K562 (cell line): ENCODE measurements around the gene SAFB. TPM values are rescaled to one million over a fixed set of nuclear protein-coding genes. Genes with fewer than 3 reads are reported as not detected.
A peak's percentile ranks its signal among the peaks of the same experiment; 100 is the strongest.

Experiments
- ATAC-seq: fragments of 200-7000 bp; cut with Tn5 transposase; 3 replicates; pipeline ENCODE4 v1.9.1; 2020; ENCODE audit warnings: moderate library complexity
- BruUV-seq: library from RNA; stranded (reverse); fragments of 400-500 nt; replicated peaks from 2 replicates; lab custom pipeline; 2021; lab: Mats Ljungman, UMichigan
- CTCF ChIA-PET: fragments of 300-600 bp; formaldehyde crosslinking; extraction: SDS; loops from one replicate; lab custom pipeline; 2021; ENCODE audit warnings: low intra/inter-chr PET ratio; lab: Yijun Ruan, JAX
- POLR2A ChIA-PET: fragments of 300-600, 350-650 bp; sonication (Branson Sonifier 250); formaldehyde crosslinking; extraction: SDS; loops from one replicate; lab custom pipeline; 2021; ENCODE audit warnings: antibody characterized with exemption, inconsistent platforms; lab: Yijun Ruan, JAX
- DNase-seq, 4 experiments: peaks; one replicate each; pipeline versions ENCODE4 v3.0.0 to v3.0.0-alpha.2; 2011 to 2018; ENCODE audit warnings: low spot score in 3 of 4, mixed read lengths in 3 of 4; ENCODE audit errors: extremely low read depth in 1 of 4
- FAIRE-seq: peaks from 2 replicates; lab custom pipeline; 2011; peaks lifted over from hg19 to GRCh38; lab: Jason Lieb, UNC
- H2AFZ ChIP-seq: 2 replicates; pipeline ENCODE4 v1.6.0; 2011; ENCODE audit warnings: low read depth, low read length, control low read depth, inconsistent platforms
- H3K27ac ChIP-seq: fragments of 200-600 bp; 3 replicates; pipeline ENCODE4 v1.8.0; 2011; ENCODE audit warnings: low read depth, mild to moderate bottlenecking, control low read depth, inconsistent platforms, low read length, moderate library complexity, mixed read lengths; ENCODE audit errors: extremely low read depth
- H3K27me3 ChIP-seq, 2 experiments: fragments of 300-600 bp in 1 of 2; 2 replicates in 1 of 2; 3 replicates in 1 of 2; pipeline versions ENCODE4 v1.6.0 to v1.8.0; 2011; ENCODE audit warnings: inconsistent platforms in 2 of 2, low read length in 2 of 2, mild to moderate bottlenecking in 1 of 2, mixed read lengths in 1 of 2, moderate library complexity in 1 of 2; ENCODE audit not compliant: control insufficient read depth in 2 of 2, insufficient read depth in 2 of 2
- H3K36me3 ChIP-seq: fragments of 300-600 bp; 3 replicates; pipeline ENCODE4 v1.8.0; 2011; ENCODE audit warnings: mild to moderate bottlenecking, low read length, inconsistent platforms; ENCODE audit not compliant: control insufficient read depth, insufficient read depth
- H3K4me1 ChIP-seq, 2 experiments: fragments of 200-600 bp in 1 of 2; replicated peaks in 1 of 2; 2 replicates in 1 of 2; 3 replicates in 1 of 2; pipeline versions ENCODE4 v1.5.1 to v1.8.0; 2011; ENCODE audit warnings: inconsistent platforms in 2 of 2, low read length in 2 of 2, mild to moderate bottlenecking in 1 of 2, mixed read lengths in 1 of 2, moderate library complexity in 1 of 2; ENCODE audit not compliant: control insufficient read depth in 2 of 2, insufficient read depth in 2 of 2
- H3K4me2 ChIP-seq: 2 replicates; pipeline ENCODE4 v1.6.1; 2011; ENCODE audit warnings: low read length, control low read depth, inconsistent platforms, mixed read lengths; ENCODE audit not compliant: insufficient read depth
- H3K4me3 ChIP-seq: fragments of 200-600 bp; sonication (generic), shearing (Covaris generic); 2 replicates; pipeline ENCODE4 v1.5.1; 2016; ENCODE audit warnings: control low read depth, inconsistent platforms
- H3K79me2 ChIP-seq: fragments of 200-600 bp; 3 replicates; pipeline ENCODE4 v1.8.0; 2011; ENCODE audit warnings: low read length, inconsistent platforms; ENCODE audit not compliant: control insufficient read depth, insufficient read depth
- H3K9ac ChIP-seq, 2 experiments: 2 replicates each; pipeline versions ENCODE4 v1.6.0 to v1.6.1; 2011; ENCODE audit warnings: low read depth in 2 of 2, low read length in 2 of 2, control low read depth in 1 of 2, inconsistent platforms in 1 of 2, mild to moderate bottlenecking in 1 of 2, mixed read lengths in 1 of 2; ENCODE audit not compliant: insufficient read depth in 1 of 2
- H3K9me1 ChIP-seq: one replicate; pipeline ENCODE4 v1.6.0; 2011; ENCODE audit warnings: inconsistent platforms, mild to moderate bottlenecking, low read length, moderate library complexity; ENCODE audit not compliant: control insufficient read depth, insufficient read depth
- H3K9me3 ChIP-seq: replicated peaks from 2 replicates; pipeline ENCODE4 v1.5.1; 2011; ENCODE audit warnings: low read depth, low read length, inconsistent platforms; ENCODE audit not compliant: control insufficient read depth, insufficient read depth
- H4K20me1 ChIP-seq: replicated peaks from 2 replicates; pipeline ENCODE4 v1.6.1; 2011; ENCODE audit warnings: low read length, inconsistent platforms, mixed read lengths; ENCODE audit not compliant: control insufficient read depth, insufficient read depth
- CEBPB ChIP-seq: fragments of 450-650 bp; IDR thresholded peaks from 2 replicates; pipeline ENCODE4 v1.6.1; 2016; ENCODE audit warnings: missing genetic modification characterization, missing compliant biosample characterization
- FOXA3 ChIP-seq, 2 experiments: fragments of 450-650 bp in 1 of 2; sonication (generic) in 1 of 2; formaldehyde crosslinking; IDR thresholded peaks in 1 of 2; conservative IDR thresholded peaks in 1 of 2; 2 replicates each; pipeline versions ENCODE4 v1.4.0 to v1.8.0; 2020 to 2022; ENCODE audit warnings: mild to moderate bottlenecking in 2 of 2, missing genetic modification reagents in 1 of 2
- GABPB2 ChIP-seq: fragments of 250-450 bp; sonication (Bioruptor Pico); conservative IDR thresholded peaks from 2 replicates; pipeline ENCODE4 v1.5.1; 2021; ENCODE audit warnings: mild to moderate bottlenecking
- GTF2E2 ChIP-seq: fragments of 200-800 bp; sonication (Bioruptor generic); IDR thresholded peaks from 2 replicates; pipeline ENCODE4 v1.6.1; 2016; ENCODE audit warnings: missing genetic modification characterization, missing compliant biosample characterization
- GTF2F1 ChIP-seq: IDR thresholded peaks from 2 replicates; pipeline ENCODE4 v1.6.1; 2011; ENCODE audit warnings: low read depth, low read length, improper control_type of control experiment
- HDAC1 ChIP-seq, 2 experiments: fragments of 450-650 bp; IDR thresholded peaks; 2 replicates each; pipeline ENCODE4 v1.6.1; 2016 to 2017; ENCODE audit warnings: inconsistent platforms in 1 of 2, mild to moderate bottlenecking in 1 of 2, moderate library complexity in 1 of 2
- HNRNPK ChIP-seq: fragments of 200-400 bp; formaldehyde crosslinking; IDR thresholded peaks from one replicate; pipeline ENCODE4 v1.6.1; 2018; ENCODE audit warnings: mild to moderate bottlenecking, low read depth, low read length; ENCODE audit not compliant: poor library complexity, severe bottlenecking
- NCOA4 ChIP-seq: fragments of 450-650 bp; IDR thresholded peaks from 2 replicates; pipeline ENCODE4 v1.6.1; 2018; ENCODE audit warnings: mild to moderate bottlenecking; ENCODE audit not compliant: partially characterized antibody
- PHTF2 ChIP-seq: fragments of 250-450 bp; sonication (Bioruptor Pico); IDR thresholded peaks from 2 replicates; pipeline ENCODE4 v1.5.0; 2021; ENCODE audit warnings: mild to moderate bottlenecking
- XRCC3 ChIP-seq: fragments of 450-650 bp; IDR thresholded peaks from 2 replicates; pipeline ENCODE4 v1.6.1; 2017; ENCODE audit warnings: mild to moderate bottlenecking, moderate library complexity
- ZC3H4 ChIP-seq: sonication (generic); formaldehyde crosslinking; IDR thresholded peaks from 2 replicates; pipeline ENCODE4 v1.9.0; 2021; ENCODE audit warnings: missing genetic modification reagents, borderline replicate concordance
- ZNF589 ChIP-seq: fragments of 200-800 bp; sonication (Bioruptor generic); IDR thresholded peaks from 2 replicates; pipeline ENCODE4 v1.6.1; 2016; ENCODE audit warnings: low read depth, missing genetic modification characterization, missing compliant biosample characterization
- WGBS: fragments of 100-300 bp; shearing (Covaris generic); methylation state at CpG from one replicate; pipeline ENCODE4 v1.1.6; 2016; ENCODE audit warnings: low coverage, mixed read lengths; ENCODE audit not compliant: insufficient coverage; ENCODE audit errors: missing lambda C conversion rate; 5-methylcytosine and 5-hydroxymethylcytosine counted together
- in situ Hi-C: fragments of 300-500 bp; cut with MboI; formaldehyde crosslinking; loops from 4 replicates; pipeline ENCODE4 v1.15.0; 2018; ENCODE audit warnings: inconsistent platforms, mixed read lengths
- intact Hi-C: fragments of 100-400 bp; cut with micrococcal nuclease; formaldehyde crosslinking; loops from 2 replicates; pipeline ENCODE4 v1.14.2; 2022
- polyA plus RNA-seq, 8 experiments: library from polyadenylated mRNA; depleted of rRNA in 4 of 8; stranded (reverse) in 5 of 8; unstranded in 3 of 8; fragments of >200 nt; fragmentation: Nextera tagmentation in 2 of 8; fragmentation: Illumina TruSeq in 1 of 8; extraction: Ambion mirVana in 2 of 8; extraction: Trizol in 1 of 8; gene quantifications; 2 replicates each; pipeline versions ENCODE4 v1.2.1 to v1.2.3, GENCODE V29; 2011 to 2014; ENCODE audit warnings: inconsistent platforms in 1 of 8, missing spikeins in 1 of 8
- total RNA-seq, 7 experiments: library from RNA; depleted of rRNA in 6 of 7; stranded (reverse); fragments of >200 nt in 6 of 7; fragmentation: Illumina TruSeq in 2 of 7; extraction: Trizol in 2 of 7; gene quantifications; 2 replicates each; pipeline versions ENCODE4 v1.2.1 to v1.2.3, GENCODE V29; 2011 to 2021; ENCODE audit warnings: low replicate concordance in 1 of 7
- TF ChIP-seq, protein P1 (sequence below), 2 experiments: fragments of 150-350 bp in 1 of 2; IDR thresholded peaks; 2 replicates each; pipeline ENCODE4 v1.6.1; 2012 to 2016; ENCODE audit warnings: low read depth in 2 of 2, low read length in 2 of 2, mild to moderate bottlenecking in 1 of 2, moderate library complexity in 1 of 2

The SAFB gene
- total and polyA plus RNA-seq, 9 of the 15 experiments (the other 6 are each of a cell fraction or from before 2014, with no cell fraction given): 1.1 to 151 (median 83.1) TPM

DNA sequence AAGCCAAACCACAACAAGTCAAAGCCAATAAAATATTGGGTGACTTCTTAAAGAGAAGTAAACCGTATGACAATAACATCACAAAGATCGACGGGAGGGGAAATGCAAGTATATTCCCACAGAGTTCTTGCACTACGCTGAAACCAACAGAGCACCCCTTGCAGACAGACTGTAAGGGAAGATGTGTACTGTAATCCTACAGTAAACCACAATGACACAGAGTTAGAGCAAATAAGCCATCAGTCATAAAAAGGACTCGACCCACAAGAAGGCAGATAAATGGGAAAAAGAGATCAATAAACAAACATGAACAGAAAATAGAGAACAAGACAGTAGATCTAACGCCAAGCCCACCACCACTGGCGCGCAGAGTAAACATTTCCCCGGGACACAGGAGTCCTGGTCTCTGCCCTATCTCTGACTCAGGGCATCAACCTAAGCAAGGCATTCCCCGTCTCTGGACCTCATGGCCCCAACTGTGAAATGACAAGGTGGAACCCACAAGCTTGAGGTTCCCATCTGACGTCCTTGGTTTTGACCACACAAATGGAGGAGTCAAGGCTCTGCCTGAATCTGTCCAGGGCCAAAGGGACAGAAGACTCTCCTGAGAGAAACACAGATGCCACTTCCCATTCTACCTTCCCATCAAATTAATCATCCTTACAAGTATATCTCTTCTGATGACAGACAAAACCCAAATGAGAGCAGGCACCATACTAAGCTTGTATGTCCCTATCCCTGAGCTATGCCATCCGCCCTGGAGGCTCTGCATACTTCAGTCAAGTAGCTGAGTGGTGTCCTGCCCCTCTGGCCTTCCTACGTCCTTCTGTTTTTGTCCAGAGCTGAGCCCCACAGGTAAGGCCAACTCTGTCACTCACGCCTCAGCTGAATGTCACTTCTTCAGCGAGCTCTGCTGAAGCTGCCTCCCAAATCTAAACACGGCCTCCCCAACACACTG, 15.3 kb upstream of the SAFB start:
- no peak for DNase-seq
- peaks cover 42% of the 10 kb centered on the region for H3K79me2 ChIP-seq
- H3K4me1 ChIP-seq: no peaks in the 10 kb centered on the region
- no peaks in the 10 kb centered on the region for H3K9me1 ChIP-seq
- TF ChIP-seq CEBPB (tag) (no peak), XRCC3 (no peak), HNRNPK (no peak), ZC3H4 (CRISPR knock-in tag) (no peak), GTF2E2 (tag) (no peak), ZNF589 (CRISPR knock-in tag) (no peak), HDAC1 (IDR thresholded peaks at IDR 0.05) (no peak), FOXA3 (CRISPR knock-in tag; conservative IDR thresholded peaks at IDR 0.05 in 1 of 2, IDR thresholded peaks at IDR 0.05 in 1 of 2) (no peak), PHTF2 (no peak), GABPB2 (CRISPR knock-in tag) (no peak), GTF2F1 (no peak), NCOA4 (no peak)
- TF ChIP-seq, protein P1, sequence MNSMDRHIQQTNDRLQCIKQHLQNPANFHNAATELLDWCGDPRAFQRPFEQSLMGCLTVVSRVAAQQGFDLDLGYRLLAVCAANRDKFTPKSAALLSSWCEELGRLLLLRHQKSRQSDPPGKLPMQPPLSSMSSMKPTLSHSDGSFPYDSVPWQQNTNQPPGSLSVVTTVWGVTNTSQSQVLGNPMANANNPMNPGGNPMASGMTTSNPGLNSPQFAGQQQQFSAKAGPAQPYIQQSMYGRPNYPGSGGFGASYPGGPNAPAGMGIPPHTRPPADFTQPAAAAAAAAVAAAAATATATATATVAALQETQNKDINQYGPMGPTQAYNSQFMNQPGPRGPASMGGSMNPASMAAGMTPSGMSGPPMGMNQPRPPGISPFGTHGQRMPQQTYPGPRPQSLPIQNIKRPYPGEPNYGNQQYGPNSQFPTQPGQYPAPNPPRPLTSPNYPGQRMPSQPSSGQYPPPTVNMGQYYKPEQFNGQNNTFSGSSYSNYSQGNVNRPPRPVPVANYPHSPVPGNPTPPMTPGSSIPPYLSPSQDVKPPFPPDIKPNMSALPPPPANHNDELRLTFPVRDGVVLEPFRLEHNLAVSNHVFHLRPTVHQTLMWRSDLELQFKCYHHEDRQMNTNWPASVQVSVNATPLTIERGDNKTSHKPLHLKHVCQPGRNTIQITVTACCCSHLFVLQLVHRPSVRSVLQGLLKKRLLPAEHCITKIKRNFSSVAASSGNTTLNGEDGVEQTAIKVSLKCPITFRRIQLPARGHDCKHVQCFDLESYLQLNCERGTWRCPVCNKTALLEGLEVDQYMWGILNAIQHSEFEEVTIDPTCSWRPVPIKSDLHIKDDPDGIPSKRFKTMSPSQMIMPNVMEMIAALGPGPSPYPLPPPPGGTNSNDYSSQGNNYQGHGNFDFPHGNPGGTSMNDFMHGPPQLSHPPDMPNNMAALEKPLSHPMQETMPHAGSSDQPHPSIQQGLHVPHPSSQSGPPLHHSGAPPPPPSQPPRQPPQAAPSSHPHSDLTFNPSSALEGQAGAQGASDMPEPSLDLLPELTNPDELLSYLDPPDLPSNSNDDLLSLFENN (IDR thresholded peaks at IDR 0.05; ENCODE audit: low read depth in 2 of 2, low read length in 2 of 2): no peak
- peak; percentile 21; the same call in 1 of the 3 replicates for ATAC-seq
- 88% methylated on average over 16 of the region's 16 CpGs for WGBS
- H4K20me1 ChIP-seq: no peaks in the 10 kb centered on the region
- intact Hi-C loops (no loop called here), in situ Hi-C loops (no loop called here)
- CTCF ChIA-PET: no interaction called here
- no peak overlapping the region for H3K4me3 ChIP-seq
- H3K27ac ChIP-seq: no peak overlapping the region
- FAIRE-seq: no peak
- H3K36me3 ChIP-seq: peaks cover 88% of the 10 kb centered on the region
- BruUV-seq: no TSS peak
- POLR2A ChIA-PET: interaction anchor here (1.0 to 1.1 kb wide), 3 partner anchors 11 to 16 kb away, joined by 3 to 8 read pairs (median 4); partner anchors contain the start of genes SAFB and SAFB2
- H3K4me2 ChIP-seq: no peak overlapping the region
- no peaks in the 10 kb centered on the region for H3K9me3 ChIP-seq
- H3K27me3 ChIP-seq: no peaks in the 10 kb centered on the region
- H3K9ac ChIP-seq: no peak overlapping the region
- no peak overlapping the region for H2AFZ ChIP-seq
